ENCODE measurements around the gene RASSF1. TPM values are rescaled to one million over a fixed set of nuclear protein-coding genes. Genes with fewer than 3 reads are reported as not detected.

The RASSF1 gene
- polyA plus RNA-seq, 3 donors = 16.1 to 17.0 (median 16.4) TPM

DNA sequence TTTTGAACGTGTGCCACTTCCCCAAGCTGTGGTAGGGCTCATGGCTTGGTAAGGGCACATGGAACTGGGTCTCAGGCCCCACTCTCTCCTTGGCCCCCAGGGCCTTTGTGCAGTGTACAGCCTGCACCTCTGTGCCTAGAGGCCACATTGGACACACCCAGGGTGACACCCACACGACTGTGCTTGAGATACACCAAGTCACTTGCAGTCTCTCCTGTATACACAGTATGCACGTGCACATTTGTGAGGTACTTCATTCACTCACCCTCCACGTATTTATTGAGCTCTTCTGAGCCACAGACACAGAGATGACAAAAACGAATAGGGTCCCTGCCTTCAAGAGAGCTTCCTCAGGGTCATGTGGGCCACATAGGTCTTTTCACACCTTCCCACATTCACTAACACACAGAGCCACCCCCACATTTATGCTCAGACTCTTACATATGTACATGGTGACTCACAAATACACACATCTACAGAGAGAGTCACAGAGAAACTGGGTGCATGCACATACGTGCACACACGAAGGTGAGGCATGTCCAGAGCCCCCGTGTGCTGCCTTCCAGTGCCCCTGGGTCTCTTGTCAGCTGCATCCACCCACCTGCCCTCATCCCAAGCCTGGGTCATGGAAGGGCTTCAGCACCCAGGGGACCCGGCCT is 28.5 kb upstream of the RASSF1 start:
- no peak for DNase-seq (ENCODE audit: low read depth in 3 of 3, low spot score in 2 of 3)

DNA sequence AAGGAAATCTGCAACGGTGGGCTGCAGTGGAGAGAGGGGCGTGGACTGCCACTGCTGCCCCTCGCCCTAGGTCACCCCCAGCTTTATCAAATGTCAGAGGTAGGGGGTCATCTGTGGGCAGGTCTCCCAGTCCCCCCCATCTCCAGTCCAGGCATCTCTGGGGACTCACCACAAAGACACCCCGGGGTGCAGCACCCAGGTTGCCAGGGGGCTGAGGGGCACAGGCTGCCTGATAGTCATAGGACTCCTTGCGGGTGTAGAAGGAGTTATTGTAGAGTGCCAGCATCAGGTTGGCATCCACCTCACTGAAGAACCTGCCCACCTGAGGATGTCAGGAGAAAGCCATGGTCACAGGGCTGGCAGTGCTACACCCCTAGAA is 25.2 kb upstream of the RASSF1 start:
- DNase-seq (ENCODE audit: low read depth in 3 of 3, low spot score in 2 of 3) = no peak

DNA sequence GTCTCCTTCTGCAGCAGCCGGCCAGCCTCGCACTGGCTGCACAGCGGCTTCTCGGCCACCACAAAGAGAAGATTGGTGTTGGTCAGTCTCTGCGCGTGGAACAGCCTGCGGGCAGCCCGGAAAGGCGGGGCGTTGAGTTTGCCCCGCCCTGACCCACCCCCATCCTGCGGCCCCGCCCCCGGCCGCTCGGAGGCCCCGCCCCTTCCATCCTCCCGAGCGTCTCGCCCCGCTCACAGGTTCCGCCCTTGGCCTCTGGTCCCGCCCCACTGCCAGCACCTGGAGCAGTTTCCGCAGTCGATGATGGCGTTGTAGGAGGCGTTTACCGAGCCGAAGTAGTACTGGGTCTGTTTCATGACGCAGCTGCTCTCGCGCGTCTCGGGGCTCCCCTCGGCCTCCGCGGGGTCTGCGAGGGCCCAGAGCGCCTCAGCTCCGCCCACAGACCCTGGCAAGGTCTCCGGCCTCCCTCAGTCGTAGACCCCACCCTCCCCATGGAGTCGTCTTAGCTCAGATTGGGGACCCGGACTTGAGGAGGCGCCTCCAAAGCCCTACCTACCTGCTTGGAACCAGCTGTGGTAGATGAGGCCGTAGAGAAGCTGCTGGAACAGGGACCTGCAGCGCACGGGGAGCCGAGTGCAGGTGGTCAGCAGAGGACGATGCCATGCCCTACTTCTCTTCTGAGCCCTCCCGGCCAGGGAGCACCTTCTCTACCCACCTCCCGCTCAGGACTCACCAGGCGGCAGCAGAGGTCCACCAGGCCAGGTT is 24.6 kb upstream of the RASSF1 start:
- peak in 1 of 3 donors; percentile 61 for DNase-seq (ENCODE audit: low read depth in 3 of 3, low spot score in 2 of 3)

DNA sequence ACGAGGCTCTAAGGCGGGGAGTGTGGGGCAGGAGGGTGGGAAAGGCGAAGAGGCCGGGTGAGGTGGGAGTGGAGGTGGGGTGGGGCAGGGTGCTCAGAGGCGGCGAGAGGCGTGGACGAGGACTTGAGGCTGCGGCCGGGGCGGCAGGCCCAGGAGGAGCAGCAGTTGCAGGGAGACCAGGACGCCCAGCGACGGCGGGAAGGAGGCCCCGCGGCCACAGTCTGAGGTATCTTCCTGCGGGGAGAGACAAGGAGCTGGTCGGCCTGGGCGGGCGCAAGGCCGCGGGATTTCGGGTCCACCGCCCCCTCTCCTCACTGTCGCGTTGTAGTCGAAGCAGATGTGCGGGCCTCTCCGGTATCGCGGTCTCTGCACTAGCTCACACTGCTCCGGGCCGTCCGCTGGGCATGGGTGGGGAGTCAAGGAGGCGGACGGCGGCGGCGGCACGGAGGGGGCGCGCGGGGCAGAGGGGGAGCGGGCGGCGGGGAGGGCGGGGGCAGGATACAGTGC is 24.0 kb upstream of the RASSF1 start:
- no peak for DNase-seq (ENCODE audit: low read depth in 3 of 3, low spot score in 2 of 3)

DNA sequence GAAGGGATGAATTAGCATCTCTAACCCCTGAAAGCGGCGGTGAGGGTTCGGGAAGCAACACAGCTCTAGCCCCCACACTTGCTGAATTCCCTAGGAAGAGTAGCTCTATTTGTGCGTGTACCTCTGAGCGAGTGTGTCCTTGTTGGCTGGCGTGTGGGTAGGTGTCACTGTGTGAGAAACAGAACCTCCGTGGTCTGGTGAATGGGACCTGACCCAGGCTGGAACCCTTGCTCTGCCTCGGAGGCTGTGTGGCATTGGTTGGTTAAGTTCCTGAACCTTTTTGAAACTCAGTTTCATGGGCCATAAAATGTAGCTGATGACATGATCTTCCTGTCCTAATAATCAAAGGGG is 19.1 kb upstream of the RASSF1 start:
- DNase-seq (ENCODE audit: low read depth in 3 of 3, low spot score in 2 of 3) = no peak

DNA sequence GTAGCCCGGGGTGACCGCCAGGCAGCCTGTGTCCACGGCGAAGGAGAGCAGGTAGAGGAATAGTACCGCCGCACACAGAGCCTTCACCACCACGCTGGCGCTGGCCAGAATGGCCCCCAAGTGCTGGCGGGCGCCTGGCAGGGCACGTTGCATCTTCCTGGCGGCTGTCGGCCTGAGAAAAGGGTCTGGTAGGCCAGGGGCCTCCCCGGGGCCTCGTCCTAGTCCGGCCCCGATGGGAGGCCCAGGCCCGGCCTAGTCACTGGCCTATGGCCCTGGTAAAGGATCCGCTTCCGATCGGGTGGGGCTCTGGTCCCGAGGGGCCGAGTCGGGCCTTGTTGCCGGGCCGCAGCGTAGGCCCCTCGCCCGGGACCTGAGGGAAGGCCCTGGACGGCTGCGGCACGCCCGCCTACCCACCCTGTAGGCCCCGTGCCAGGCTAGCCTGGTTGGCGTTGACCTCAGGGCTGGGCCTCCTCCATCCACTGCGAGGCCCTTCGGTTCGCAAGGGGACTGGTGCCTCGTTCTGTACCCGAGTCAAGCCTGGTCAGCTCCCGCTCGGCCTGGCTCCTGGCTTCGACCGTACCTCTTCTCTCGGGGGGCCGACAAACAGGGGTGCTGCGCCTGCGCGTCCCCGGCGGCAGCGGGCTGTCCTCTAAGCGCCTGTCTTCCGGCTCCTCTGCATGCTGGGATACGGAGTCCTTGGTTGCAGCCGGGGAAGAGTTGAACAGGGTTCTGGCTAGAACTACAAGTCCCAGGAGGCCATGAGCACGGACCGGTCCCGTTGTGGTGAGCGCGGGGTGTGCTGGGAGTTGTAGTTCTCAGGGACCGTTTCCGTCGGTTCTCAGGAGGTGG is 18.5 kb upstream of the RASSF1 start, which contains the start of gene TMEM115:
Gene TMEM115, minus strand, starts transcription at position 611 of the 849 bp plus-strand sequence. Its CDS starts 458 bp downstream, at position 153.
- peak; percentile 89 to 96 (median 94) for DNase-seq (ENCODE audit: low read depth in 3 of 3, low spot score in 2 of 3)

DNA sequence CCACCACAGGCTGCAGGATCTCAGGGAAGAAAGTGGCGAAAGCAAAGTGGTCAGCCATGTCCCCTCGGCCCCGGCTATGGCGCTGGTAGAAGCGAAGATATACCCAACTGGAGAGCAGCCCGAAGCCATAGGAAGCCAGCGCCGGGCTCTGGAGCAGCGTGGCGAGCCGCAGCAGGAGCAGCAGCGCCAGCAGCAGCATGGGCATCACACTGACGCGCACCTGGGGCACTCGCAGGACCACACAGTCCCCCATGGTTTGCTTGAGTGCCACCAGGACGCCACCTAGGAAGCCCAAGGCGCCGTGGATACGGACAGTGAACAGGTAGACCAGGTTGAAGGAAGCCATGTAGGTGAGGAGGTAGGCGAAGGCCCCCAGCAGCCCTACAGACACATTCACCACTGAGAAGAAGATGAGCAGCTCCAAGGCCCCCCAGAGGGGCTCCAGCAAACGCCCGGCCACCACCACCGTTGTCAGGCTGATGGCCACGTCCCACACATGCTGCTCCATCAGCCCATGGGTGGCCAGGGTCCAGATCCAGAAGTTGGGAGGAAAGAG is 17.8 kb upstream of the RASSF1 start:
- no peak for DNase-seq (ENCODE audit: low read depth in 3 of 3, low spot score in 2 of 3)

DNA sequence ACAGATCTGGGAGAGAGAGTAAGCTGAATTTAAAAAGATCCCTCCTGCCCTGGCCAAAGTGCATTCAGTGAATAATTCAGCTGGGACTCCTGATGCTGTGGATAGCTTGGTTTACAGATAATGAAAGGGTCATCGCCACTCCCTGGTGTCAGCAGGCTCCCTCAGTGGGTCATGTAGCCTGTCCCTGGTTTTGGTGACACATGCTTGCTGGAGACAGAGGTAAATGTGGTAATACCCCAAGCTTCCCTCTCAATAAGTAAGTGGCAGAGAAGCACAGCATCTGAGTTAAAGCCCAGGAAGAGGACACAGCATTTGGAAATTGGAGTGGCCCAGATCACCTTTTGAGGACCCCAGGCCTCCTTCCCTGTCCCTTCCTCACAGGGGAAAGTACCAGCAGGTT is 16.8 kb upstream of the RASSF1 start:
- no peak for DNase-seq (ENCODE audit: low read depth in 3 of 3, low spot score in 2 of 3)

DNA sequence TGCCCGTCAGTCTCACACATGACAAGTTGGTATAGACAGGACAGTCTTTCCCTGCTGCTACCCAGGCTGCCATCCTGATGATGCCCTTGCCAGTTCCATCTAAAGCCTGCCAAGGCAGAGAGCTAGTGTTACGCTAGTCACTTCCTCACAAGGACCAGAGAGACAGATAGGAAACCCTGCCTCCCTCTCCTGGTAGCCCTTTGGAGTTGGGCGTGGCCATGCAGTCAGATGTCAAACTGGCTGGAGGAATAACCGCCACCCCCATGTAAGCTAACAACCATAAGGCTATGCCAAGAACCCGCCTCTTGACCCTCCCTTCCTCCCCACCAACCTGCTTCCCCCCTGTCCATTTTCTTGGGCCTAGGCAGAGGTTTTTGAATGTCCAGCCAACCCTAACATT is 15.9 kb upstream of the RASSF1 start:
- DNase-seq (ENCODE audit: low read depth in 3 of 3, low spot score in 2 of 3) = no peak

DNA sequence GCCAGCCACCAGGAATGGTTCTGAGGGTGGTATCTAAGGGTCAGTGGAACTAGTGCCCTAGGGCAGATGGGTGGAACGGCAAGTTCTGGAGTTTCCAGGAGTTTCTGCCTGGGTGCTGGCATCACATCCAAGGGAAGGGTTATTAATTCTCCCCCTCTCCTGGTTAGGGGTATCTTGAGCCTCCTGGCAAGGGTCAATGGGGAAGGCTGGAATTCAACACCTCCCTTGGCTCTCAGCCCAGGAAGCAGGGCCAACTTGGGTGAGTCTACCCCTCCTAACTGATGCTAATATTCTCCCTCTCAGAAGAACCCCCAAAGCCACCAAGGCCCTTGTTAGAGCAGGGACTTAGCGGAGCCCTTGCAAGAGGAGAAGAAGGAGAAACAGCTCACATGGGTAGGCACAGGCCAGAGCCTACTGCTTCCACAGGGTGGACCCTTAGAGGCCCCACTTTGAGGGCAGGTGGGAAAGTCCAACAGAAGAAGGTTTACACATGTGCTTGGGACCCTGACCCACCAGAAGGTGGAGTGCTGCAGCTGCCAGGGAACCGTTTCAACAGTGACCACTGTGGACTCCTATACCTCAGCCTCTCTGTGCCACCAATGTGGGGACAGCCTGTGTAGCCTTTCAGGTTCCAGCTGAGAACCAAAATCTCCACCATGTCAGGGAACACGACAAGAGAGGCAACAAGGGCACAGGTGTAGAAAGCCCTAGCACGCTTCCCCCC is 15.4 kb upstream of the RASSF1 start:
- no peak for DNase-seq (ENCODE audit: low read depth in 3 of 3, low spot score in 2 of 3)

DNA sequence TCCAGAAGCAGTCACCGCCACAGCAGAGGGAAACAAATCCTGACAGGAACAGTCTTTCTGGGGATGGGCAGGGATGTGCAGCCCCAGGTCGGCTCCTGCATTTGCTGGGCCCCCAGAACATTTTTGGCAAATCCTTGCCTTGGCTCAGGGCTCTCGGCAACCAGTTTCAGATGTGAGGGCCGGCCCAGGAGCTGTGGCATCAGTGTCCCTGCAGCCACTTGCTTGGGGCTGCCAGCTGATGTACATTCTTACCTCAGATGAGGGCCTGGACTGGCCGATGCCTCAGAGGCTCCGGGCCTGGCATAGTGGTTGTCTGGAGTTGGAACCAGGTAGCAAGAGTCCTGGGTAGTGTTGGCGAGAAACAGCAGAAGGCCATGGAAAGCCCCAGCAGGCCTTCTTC is 14.2 kb upstream of the RASSF1 start:
- no peak for DNase-seq (ENCODE audit: low read depth in 3 of 3, low spot score in 2 of 3)

DNA sequence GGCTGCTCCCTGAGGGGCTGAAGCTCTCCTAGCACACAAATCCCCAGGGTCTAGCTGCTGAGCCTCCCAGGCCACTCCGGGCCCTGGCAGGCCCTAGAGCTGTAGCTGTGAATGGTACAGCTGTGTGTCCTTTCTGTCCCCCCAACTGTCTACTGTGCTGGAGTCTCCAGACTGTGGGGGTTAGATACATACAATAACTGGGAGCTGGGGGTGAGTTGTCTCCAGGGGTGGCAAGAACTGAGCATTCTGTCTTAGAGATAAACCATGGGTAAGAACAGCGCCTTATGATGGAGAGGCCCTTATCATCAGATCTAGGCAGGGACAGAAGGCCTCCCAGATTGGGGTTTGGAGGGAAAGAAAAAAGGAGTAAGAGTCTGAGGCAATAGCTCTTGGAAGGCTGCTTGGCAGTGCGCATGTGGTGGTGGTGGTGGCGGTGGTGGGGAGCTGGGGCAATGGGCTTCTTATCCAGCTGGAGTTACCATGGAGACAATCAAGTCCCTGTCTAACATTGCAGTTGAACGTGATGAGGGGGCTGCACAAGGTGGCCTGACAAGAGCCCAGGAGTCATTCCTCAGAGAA is 13.6 kb upstream of the RASSF1 start:
- no peak for DNase-seq (ENCODE audit: low read depth in 3 of 3, low spot score in 2 of 3)

DNA sequence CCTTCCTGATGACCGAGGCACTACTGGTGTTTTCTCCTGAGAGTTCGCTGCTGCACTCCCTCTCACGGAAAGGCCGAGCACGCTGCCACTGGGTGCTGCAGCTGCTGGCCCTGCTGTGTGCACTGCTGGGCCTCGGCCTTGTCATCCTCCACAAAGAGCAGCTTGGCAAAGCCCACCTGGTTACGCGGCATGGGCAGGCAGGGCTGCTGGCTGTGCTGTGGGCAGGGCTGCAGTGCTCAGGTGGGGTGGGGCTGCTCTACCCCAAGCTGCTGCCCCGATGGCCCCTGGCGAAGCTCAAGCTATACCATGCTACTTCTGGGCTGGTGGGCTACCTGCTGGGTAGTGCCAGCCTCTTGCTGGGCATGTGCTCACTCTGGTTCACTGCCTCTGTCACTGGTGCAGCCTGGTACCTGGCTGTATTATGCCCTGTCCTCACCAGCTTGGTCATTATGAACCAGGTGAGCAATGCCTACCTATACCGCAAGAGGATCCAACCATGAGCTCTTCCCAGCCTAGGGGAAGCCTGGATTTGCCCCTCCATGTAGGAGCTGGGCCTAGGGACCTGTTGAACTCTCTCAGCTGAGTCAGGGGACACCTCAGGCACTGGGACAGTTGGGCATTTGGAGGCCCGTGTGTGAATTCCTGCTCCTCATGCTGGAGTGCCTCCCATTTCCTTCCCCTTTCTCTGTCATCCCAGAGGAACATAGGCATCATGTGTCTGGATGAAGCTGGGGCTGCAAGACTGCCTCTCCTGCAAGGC is 12.8 kb upstream of the RASSF1 start:
- DNase-seq (ENCODE audit: low read depth in 3 of 3, low spot score in 2 of 3) = no peak

DNA sequence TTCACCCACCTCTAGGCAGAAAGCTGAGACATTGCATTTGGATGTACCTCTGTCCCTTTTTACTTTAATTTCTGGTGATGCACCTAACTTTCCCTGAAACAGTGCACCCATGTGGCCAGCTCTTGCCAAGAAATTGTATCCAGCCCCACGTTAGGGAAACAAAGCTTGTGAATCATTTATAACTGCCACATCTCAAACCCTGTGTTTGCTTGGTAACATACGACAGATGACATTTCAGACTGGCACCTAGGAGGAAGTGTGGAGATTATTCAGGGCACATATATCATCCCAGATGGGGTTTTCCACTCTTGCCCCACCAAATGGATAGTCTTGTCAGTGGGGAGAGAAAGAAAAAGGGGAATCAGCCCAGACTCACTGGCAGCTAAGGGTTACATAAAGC is 12.1 kb upstream of the RASSF1 start:
- DNase-seq (ENCODE audit: low read depth in 3 of 3, low spot score in 2 of 3) = no peak

DNA sequence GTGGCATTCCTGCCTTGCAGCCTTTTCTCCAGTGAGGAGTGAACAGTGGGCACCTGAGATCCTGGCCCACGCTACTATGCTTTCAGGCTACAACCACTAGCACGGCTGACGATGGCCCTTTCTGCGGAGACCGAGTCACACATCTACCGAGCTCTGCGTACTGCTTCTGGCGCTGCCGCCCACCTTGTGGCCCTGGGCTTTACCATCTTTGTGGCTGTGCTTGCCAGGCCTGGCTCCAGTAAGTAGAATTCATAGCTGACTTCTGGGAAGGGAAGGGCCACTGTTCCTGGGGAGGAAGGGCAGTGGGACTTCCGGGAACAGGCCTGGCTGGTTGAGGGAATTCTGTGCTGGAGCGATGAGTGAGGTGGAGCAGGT is 10.7 kb upstream of the RASSF1 start:
- no peak for DNase-seq (ENCODE audit: low read depth in 3 of 3, low spot score in 2 of 3)

DNA sequence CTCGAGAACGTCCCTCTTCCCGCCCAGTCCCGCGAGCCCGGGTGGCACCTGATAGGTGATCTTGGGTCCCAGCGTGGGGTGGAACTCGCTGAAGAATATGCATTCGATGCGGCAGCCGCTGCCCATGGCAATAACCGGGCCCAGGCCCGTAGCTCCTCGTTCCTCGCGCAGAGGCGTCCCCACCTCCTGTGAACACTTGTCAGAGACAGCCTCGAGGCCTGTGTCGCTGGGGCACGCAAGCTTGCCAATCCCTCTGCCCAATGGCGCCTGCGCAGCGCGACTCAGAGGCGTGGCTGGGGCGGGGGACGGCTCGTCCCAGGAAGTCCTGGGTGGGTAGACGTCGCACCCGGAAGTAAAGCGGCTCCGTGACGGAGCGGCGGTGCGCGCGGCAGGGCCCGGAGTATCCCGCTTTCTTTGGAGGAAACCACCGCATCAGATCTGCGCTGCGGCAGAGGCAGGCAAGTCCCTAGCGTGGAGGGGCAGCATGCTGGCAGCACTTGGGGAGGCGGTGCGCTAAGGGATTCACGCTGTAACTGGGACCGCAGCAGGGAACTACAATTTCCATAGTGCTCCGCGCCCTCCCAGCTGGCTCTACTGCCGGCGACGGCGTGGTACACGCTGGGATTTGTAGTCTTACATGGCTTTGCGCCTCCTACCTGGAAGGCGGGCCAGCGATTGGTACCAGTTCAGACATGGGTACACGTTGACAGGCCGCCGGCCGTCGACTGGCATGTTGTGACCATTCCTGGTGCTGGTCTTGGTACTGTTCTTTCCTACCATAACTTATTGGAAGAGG is 10.1 kb upstream of the RASSF1 start, which contains the start of the genes CYB561D2 and NPRL2:
Gene CYB561D2, plus strand, starts transcription at position 336 of the 796 bp plus-strand sequence. CDS start 572 bp downstream, outside the sequence.
Gene NPRL2, minus strand, starts transcription at position 249 of the 796 bp plus-strand sequence. Its CDS starts 123 bp downstream, at position 126.
- peak in 2 of 3 donors; percentile 84 to 85 for DNase-seq (ENCODE audit: low read depth in 3 of 3, low spot score in 2 of 3)

DNA sequence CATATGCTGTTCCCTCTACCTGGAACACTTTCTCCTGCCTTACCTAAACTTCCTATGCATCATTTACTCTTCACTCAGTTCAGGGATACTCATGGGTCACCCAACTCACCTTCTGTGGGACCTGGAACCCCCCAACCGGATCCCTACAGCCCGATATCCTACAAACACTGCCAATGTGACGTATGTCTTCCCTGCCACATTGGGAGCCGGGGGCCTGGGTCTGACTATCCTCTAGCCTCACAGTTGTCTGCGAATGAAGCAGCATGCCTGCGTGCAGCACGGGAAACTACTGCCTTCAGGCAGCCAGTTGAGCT is 9.5 kb upstream of the RASSF1 start:
- no peak for DNase-seq (ENCODE audit: low read depth in 3 of 3, low spot score in 2 of 3)

DNA sequence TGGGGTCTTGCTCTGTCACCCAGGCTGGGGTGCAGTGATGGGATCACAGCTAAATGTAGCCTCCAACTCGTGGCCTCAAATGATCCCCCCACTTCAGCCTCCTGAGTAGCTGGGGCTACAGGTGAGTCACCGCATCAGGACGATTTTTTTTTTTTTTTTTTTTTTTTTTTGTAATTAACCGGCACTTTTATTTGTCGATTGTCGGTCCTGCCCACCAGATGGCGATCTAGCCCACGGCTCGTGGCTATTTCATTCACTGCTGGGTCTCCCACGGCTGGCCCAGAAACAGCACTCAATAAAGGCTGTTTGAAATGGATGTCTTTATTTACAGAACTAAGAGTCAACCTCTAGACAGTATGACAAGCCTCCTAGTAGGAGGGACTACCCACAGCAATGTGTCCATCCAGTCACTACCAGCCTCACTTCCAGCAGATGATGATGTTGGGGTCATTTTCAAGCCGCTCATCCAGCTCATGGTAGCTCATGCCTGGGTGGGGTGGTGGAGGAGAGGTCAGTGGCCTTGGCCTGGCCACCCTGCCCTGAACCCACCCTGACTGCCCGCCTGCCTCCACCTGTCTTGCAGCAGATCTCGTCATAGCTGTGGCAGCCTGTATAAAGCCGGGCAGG is 6.7 kb upstream of the RASSF1 start:
- no peak for DNase-seq (ENCODE audit: low read depth in 3 of 3, low spot score in 2 of 3)
